HEK293T (cell line): ENCODE measurements around the gene OR2Y1.

ENCODE experiments used
- CTCF ChIA-PET: fragments of 350-600 bp; formaldehyde crosslinking; extraction: SDS; loops from one replicate; lab custom pipeline; 2021; ENCODE audit warnings: antibody characterized with exemption, inconsistent platforms; lab: Yijun Ruan, JAX
- POLR2A ChIA-PET: fragments of 350-600 bp; formaldehyde crosslinking; extraction: SDS; loops from one replicate; lab custom pipeline; 2020; ENCODE audit warnings: antibody characterized with exemption, inconsistent platforms; lab: Yijun Ruan, JAX
- DNase-seq: peaks from one replicate; pipeline ENCODE4 v3.0.0; 2012; ENCODE audit warnings: mixed read lengths; ENCODE audit errors: extremely low spot score
- ARNT ChIP-seq: fragments of 450-650 bp; IDR thresholded peaks from 2 replicates; pipeline ENCODE4 v1.6.1; 2017; ENCODE audit warnings: mild to moderate bottlenecking
- BHLHE40 ChIP-seq: fragments of 450-650 bp; IDR thresholded peaks from 2 replicates; pipeline ENCODE4 v1.6.1; 2016; ENCODE audit warnings: mild to moderate bottlenecking, moderate library complexity, borderline replicate concordance
- CTBP1 ChIP-seq: fragments of 450-650 bp; IDR thresholded peaks from 2 replicates; pipeline ENCODE4 v1.6.1; 2016; ENCODE audit warnings: borderline replicate concordance
- ELF4 ChIP-seq: fragments of 450-650 bp; IDR thresholded peaks from 2 replicates; pipeline ENCODE4 v1.6.1; 2017; ENCODE audit warnings: antibody characterized with exemption
- FOXA1 ChIP-seq: fragments of 450-650 bp; IDR thresholded peaks from 2 replicates; pipeline ENCODE4 v1.6.1; 2016; ENCODE audit warnings: mild to moderate bottlenecking
- FOXK2 ChIP-seq: fragments of 450-650 bp; IDR thresholded peaks from 2 replicates; pipeline ENCODE4 v1.6.1; 2016; ENCODE audit warnings: mild to moderate bottlenecking
- FOXM1 ChIP-seq: fragments of 450-650 bp; IDR thresholded peaks from 2 replicates; pipeline ENCODE4 v1.6.1; 2017; ENCODE audit warnings: mild to moderate bottlenecking, borderline replicate concordance
- HDGF ChIP-seq: fragments of 450-650 bp; IDR thresholded peaks from 2 replicates; pipeline ENCODE4 v1.6.1; 2017; ENCODE audit warnings: antibody characterized with exemption, borderline replicate concordance
- L3MBTL2 ChIP-seq: fragments of 450-650 bp; conservative IDR thresholded peaks from 2 replicates; pipeline ENCODE4 v1.6.1; 2016; ENCODE audit warnings: mild to moderate bottlenecking
- LEF1 ChIP-seq: fragments of 450-650 bp; IDR thresholded peaks from 2 replicates; pipeline ENCODE4 v1.6.1; 2017; ENCODE audit warnings: mild to moderate bottlenecking, borderline replicate concordance
- NFRKB ChIP-seq: fragments of 450-650 bp; IDR thresholded peaks from 2 replicates; pipeline ENCODE4 v1.6.1; 2016; ENCODE audit warnings: mild to moderate bottlenecking, moderate library complexity
- PKNOX1 ChIP-seq: fragments of 450-650 bp; IDR thresholded peaks from 2 replicates; pipeline ENCODE4 v1.6.1; 2016
- SP1 ChIP-seq: fragments of 450-650 bp; IDR thresholded peaks from 2 replicates; pipeline ENCODE4 v1.6.1; 2017
- SUZ12 ChIP-seq: fragments of 450-650 bp; IDR thresholded peaks from 2 replicates; pipeline ENCODE4 v1.6.1; 2016; ENCODE audit warnings: mild to moderate bottlenecking
- TARDBP ChIP-seq: fragments of 450-650 bp; IDR thresholded peaks from 2 replicates; pipeline ENCODE4 v1.6.1; 2016
- ZNF384 ChIP-seq: fragments of 450-650 bp; IDR thresholded peaks from 2 replicates; pipeline ENCODE4 v1.6.1; 2016

The OR2Y1 gene

GRCh38 chr5:180720486-180720885 lies 19.4 kb downstream of the OR2Y1 start:
- TF ChIP-seq FOXA1, result no peak
- TF ChIP-seq ELF4, result no peak
- no peak for TF ChIP-seq LEF1
- TF ChIP-seq FOXM1, result no peak
- no peak for TF ChIP-seq HDGF
- no peak for TF ChIP-seq BHLHE40
- ChIA-PET CTCF (no interaction called here), POLR2A (no interaction called here)
- no peak for DNase-seq

- POLR2A ChIA-PET, result interaction anchor here (1.4 kb wide), 1 partner anchor 100 kb away, joined by 3 read pairs; no protein-coding TSS in a partner anchor
- TF ChIP-seq BHLHE40 (no peak), NFRKB (no peak), FOXK2 (no peak), ARNT (no peak), PKNOX1 (no peak), FOXA1 (no peak), SP1 (no peak), ELF4 (no peak), HDGF (no peak), ZNF384 (no peak), TARDBP (no peak), CTBP1 (no peak), SUZ12 (no peak), L3MBTL2 (no peak), FOXM1 (no peak), LEF1 (no peak)
- DNase-seq, result no peak
- CTCF ChIA-PET, result no interaction called here
Observed at GRCh38 chr5:180719781-180720180, 20.1 kb downstream of the OR2Y1 start.

GRCh38 chr5:180718810-180719453 lies 20.9 kb downstream of the OR2Y1 start:
- TF ChIP-seq FOXA1 (no peak), HDGF (no peak), SP1 (no peak), ARNT (no peak), ELF4 (no peak), SUZ12 (no peak), CTBP1 (no peak), NFRKB (no peak), PKNOX1 (no peak), BHLHE40 (no peak), FOXK2 (no peak), L3MBTL2 (no peak), FOXM1 (no peak), TARDBP (no peak), LEF1 (no peak), ZNF384 (no peak)
- ChIA-PET POLR2A (interaction anchor here (1.4 kb wide), 1 partner anchor 99 kb away, joined by 3 read pairs; no protein-coding TSS in a partner anchor), CTCF (interaction anchor here (0.6 to 1.3 kb wide), 6 partner anchors 11 to 436 kb away, joined by 3 to 4 read pairs (median 4); no protein-coding TSS in a partner anchor)
- peak; percentile 53 for DNase-seq

GRCh38 chr5:180717989-180718388 lies 21.9 kb downstream of the OR2Y1 start:
- POLR2A ChIA-PET, result interaction anchor here (0.7 kb wide), 1 partner anchor 32 kb away, joined by 3 read pairs; no protein-coding TSS in a partner anchor
- CTCF ChIA-PET, result interaction anchor here (0.9 to 1.3 kb wide), 4 partner anchors 10 to 99 kb away, joined by 3 to 4 read pairs (median 4); no protein-coding TSS in a partner anchor
- TF ChIP-seq ZNF384 (no peak), HDGF (no peak), BHLHE40 (no peak), PKNOX1 (no peak), L3MBTL2 (no peak), CTBP1 (no peak), ELF4 (no peak), FOXK2 (no peak), SP1 (no peak), SUZ12 (no peak), FOXA1 (no peak), ARNT (no peak), NFRKB (no peak), LEF1 (no peak), FOXM1 (no peak), TARDBP (no peak)
- no peak for DNase-seq

- ChIA-PET POLR2A (no interaction called here), CTCF (no interaction called here)
- TF ChIP-seq SUZ12 (no peak), PKNOX1 (0 out of 2 replicates have a peak, but pooled peaks have one; percentile 7), LEF1 (no peak), L3MBTL2 (no peak), TARDBP (no peak), ZNF384 (no peak), ELF4 (no peak)
- no peak for DNase-seq
Observed at GRCh38 chr5:180704362-180704761, 35.5 kb downstream of the OR2Y1 start.
